NT2/D1 (cell line): ENCODE data around the gene CWC27.

Experiments used
- DNase-seq: peaks from one replicate; pipeline ENCODE4 v3.0.0-alpha.2; 2011; ENCODE audit warnings: low read depth, low spot score
- H3K27me3 ChIP-seq: 2 replicates; pipeline ENCODE4 v1.6.0; 2011; ENCODE audit warnings: mild to moderate bottlenecking; ENCODE audit not compliant: insufficient read length, insufficient read depth
- H3K36me3 ChIP-seq: 2 replicates; pipeline ENCODE4 v1.6.1; 2011; ENCODE audit warnings: mild to moderate bottlenecking, low read length, mixed read lengths; ENCODE audit not compliant: insufficient read depth, insufficient read length
- H3K4me1 ChIP-seq: 2 replicates; pipeline ENCODE4 v1.5.1; 2011; ENCODE audit not compliant: insufficient read depth, insufficient read length
- H3K4me3 ChIP-seq: 2 replicates; pipeline ENCODE4 v1.5.1; 2011; ENCODE audit warnings: low read depth; ENCODE audit not compliant: insufficient read length
- H3K9ac ChIP-seq: 2 replicates; pipeline ENCODE4 v1.6.0; 2011; ENCODE audit warnings: low read depth; ENCODE audit not compliant: insufficient read length
- H3K9me3 ChIP-seq: 2 replicates; pipeline ENCODE4 v1.5.1; 2011; ENCODE audit warnings: mild to moderate bottlenecking, low read length; ENCODE audit not compliant: insufficient read depth
- SUZ12 ChIP-seq: IDR thresholded peaks from 2 replicates; pipeline ENCODE4 v1.6.1; 2011; ENCODE audit not compliant: insufficient read length, insufficient read depth; ENCODE audit errors: extremely low read depth
- YY1 ChIP-seq: IDR thresholded peaks from 2 replicates; pipeline ENCODE4 v1.6.1; 2011; ENCODE audit not compliant: insufficient read length, insufficient read depth
- ZNF274 ChIP-seq: IDR thresholded peaks from 2 replicates; pipeline ENCODE4 v1.6.1; 2011; ENCODE audit warnings: mild to moderate bottlenecking, low read depth, low read length

The CWC27 gene

DNA sequence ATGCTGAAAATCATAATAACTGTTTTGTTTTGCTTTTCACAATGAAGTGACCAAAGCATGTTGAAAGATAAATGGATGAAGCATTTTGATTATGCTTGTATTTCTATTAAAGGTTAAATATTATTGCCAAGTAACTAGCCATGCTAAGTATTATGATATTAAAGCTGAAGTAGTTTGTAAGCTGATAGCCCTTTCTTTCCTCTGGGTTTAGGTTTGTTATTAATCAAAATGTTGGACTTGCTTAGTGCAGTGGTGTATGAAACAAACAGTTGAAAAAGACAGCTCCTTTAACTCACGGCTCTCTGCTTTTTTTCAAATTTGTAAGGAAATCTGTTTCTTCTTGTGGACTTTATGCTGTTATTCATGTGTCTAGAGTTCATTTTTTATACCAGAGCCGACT, 246.0 kb downstream of the CWC27 start:
- no peak for DNase-seq
- H3K4me1 ChIP-seq, result no peaks in the 10 kb centered on the region
- TF ChIP-seq SUZ12 (no peak), YY1 (no peak), ZNF274 (no peak)
- no peak overlapping the region for H3K4me3 ChIP-seq
- H3K9me3 ChIP-seq, result no peaks in the 10 kb centered on the region
- no peaks in the 10 kb centered on the region for H3K36me3 ChIP-seq
- no peaks in the 10 kb centered on the region for H3K27me3 ChIP-seq
- no peak overlapping the region for H3K9ac ChIP-seq

DNA sequence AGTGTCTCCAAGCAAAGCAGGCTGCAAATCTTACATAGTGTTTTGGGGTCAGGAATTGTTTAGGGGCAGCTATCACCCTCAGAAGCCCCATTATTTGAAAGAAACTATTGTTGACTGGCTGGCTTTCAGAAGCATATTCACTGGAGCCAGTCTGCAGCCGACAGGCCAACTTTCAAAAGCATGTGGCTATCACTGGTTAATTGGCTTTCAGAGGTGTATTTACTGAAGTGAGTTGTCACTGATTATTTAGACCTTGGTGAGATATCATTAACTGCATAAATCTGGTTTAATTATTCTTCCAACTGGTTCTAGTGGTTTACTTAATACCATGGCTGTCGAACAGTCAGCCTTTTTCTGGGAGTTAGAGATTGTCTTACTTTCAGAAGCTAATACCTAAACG, 247.0 kb downstream of the CWC27 start:
- Histone ChIP-seq H3K9me3 (no peaks in the 10 kb centered on the region), H3K4me3 (no peak overlapping the region), H3K27me3 (no peaks in the 10 kb centered on the region), H3K9ac (no peak overlapping the region), H3K36me3 (no peaks in the 10 kb centered on the region), H3K4me1 (no peaks in the 10 kb centered on the region)
- no peak for TF ChIP-seq SUZ12
- no peak for TF ChIP-seq ZNF274
- no peak for TF ChIP-seq YY1
- no peak for DNase-seq

DNA sequence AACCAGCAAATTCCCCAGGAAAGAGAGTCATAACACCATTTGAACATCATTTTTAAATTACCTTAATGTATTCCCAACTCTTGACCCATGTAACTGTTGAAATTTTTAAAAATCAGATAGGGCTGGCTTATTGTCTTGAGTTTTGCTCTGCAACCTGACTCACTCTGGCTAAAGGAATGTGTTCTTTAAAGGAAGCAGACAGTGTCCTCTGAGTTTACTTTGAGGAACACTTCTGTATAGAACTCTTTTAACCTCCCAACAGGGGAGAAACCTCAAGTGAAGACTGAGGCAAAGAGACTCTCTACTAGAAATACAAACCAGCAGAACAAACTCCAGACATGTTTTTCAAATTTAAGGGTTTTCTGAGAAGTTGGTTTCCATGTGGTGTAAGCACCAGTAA, 248.9 kb downstream of the CWC27 start:
- no peak overlapping the region for H3K4me3 ChIP-seq
- no peak for DNase-seq
- H3K27me3 ChIP-seq, result no peaks in the 10 kb centered on the region
- TF ChIP-seq SUZ12 (no peak), ZNF274 (no peak), YY1 (no peak)
- no peak overlapping the region for H3K9ac ChIP-seq
- H3K9me3 ChIP-seq, result no peaks in the 10 kb centered on the region
- no peaks in the 10 kb centered on the region for H3K4me1 ChIP-seq
- H3K36me3 ChIP-seq, result no peaks in the 10 kb centered on the region

DNA sequence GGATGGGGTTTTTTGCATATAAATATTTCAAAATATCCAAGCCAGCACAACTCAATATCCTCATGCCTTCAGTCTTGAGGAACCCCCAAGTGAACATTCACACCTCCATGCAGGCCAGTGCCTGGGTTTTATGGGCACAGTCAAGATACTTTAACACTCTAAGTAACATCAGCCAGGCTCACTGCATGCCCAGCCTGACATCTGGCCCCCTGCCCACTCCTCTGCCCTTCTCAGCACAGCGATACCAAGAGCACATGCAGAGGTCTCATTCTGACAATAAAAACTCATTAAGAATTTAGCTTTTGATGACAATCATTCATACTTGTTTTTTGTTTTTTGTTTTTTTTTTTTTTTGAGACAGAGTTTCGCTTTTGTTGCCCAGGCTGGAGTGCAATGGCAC, 250.0 kb downstream of the CWC27 start:
- Histone ChIP-seq H3K4me3 (no peak overlapping the region), H3K4me1 (no peaks in the 10 kb centered on the region), H3K27me3 (no peaks in the 10 kb centered on the region), H3K36me3 (no peaks in the 10 kb centered on the region), H3K9ac (no peak overlapping the region), H3K9me3 (no peaks in the 10 kb centered on the region)
- DNase-seq, result no peak
- no peak for TF ChIP-seq SUZ12
- no peak for TF ChIP-seq ZNF274
- no peak for TF ChIP-seq YY1

DNA sequence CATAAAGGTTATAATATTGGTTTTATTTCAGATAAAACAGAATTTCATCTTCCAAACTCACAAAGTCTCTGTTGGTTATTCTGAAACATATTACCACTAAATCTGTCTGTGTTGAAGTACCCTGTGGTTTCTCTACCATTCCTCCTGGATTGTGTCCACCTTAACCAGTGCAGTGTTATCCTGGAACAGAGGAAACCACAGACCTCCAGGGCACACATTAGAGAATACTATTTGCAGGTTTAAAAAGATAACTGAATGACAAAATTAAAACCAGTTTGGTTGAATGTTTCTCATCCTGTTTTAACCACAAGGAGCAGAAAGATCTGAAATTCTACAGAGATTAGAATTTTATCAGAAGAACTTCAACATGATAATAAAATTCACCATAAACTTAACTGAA, 251.8 kb downstream of the CWC27 start:
- H3K4me1 ChIP-seq, result no peaks in the 10 kb centered on the region
- H3K36me3 ChIP-seq, result no peaks in the 10 kb centered on the region
- no peak overlapping the region for H3K9ac ChIP-seq
- no peaks in the 10 kb centered on the region for H3K27me3 ChIP-seq
- TF ChIP-seq YY1, result no peak
- TF ChIP-seq SUZ12, result no peak
- no peak for TF ChIP-seq ZNF274
- H3K4me3 ChIP-seq, result no peak overlapping the region
- no peak for DNase-seq
- H3K9me3 ChIP-seq, result no peaks in the 10 kb centered on the region

DNA sequence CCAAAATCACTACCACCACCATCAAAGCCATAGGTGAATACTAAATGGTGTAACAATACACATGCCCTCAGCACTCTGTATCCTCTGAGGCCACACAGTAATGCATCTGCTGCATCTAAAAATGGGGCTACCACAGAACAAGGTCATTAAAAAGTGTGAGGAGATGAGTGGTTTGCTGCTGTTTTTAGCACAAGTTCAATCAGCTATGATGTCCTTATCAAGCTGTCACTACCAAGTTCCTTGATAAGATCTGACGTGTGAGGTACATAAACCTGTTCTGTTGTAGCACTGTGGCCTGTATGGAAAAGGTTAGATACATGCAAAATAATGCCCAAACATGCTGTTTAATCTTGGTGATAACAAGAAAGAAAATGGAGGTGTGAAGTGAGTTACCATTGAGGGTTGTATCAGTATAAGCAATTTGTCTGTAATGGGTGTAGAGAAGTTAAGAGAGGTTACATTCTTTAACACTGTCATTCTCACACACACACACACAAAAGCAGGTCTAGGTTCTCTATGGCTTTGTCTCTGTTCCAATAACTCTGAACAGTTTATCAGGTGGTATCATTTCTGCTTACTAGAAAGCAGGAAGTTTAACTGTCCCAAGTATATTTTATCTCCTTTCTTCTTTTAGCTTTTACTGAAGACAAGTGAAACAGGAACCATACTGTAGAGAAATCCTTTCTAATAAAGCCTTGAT, 252.9 kb downstream of the CWC27 start:
- Histone ChIP-seq H3K4me1 (no peaks in the 10 kb centered on the region), H3K36me3 (no peaks in the 10 kb centered on the region), H3K9me3 (no peaks in the 10 kb centered on the region), H3K9ac (no peak overlapping the region), H3K4me3 (no peak overlapping the region), H3K27me3 (no peaks in the 10 kb centered on the region)
- DNase-seq, result no peak
- TF ChIP-seq SUZ12, result no peak
- TF ChIP-seq ZNF274, result no peak
- no peak for TF ChIP-seq YY1

DNA sequence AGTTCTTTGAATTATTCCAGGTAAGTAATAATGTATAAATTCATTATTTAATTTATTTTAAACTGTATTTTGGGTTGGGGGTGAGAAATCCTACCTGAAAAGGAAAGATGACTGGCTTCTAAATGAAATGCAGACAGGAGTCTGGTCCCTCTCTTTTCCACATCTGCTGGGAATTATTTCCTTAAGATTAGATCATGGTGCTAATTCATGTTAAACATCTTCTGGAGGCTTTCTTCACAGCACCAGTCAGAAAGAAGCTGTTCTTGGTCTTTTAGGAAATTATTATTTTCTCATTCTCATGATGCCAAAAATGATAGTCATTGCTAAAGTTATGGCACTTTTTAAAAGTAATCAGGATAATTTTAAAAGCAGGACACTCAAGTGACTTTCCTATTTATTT, 254.2 kb downstream of the CWC27 start:
- Histone ChIP-seq H3K4me3 (no peak overlapping the region), H3K27me3 (no peaks in the 10 kb centered on the region), H3K9ac (no peak overlapping the region), H3K9me3 (no peaks in the 10 kb centered on the region), H3K4me1 (no peaks in the 10 kb centered on the region), H3K36me3 (no peaks in the 10 kb centered on the region)
- TF ChIP-seq ZNF274 (no peak), SUZ12 (no peak), YY1 (no peak)
- no peak for DNase-seq

DNA sequence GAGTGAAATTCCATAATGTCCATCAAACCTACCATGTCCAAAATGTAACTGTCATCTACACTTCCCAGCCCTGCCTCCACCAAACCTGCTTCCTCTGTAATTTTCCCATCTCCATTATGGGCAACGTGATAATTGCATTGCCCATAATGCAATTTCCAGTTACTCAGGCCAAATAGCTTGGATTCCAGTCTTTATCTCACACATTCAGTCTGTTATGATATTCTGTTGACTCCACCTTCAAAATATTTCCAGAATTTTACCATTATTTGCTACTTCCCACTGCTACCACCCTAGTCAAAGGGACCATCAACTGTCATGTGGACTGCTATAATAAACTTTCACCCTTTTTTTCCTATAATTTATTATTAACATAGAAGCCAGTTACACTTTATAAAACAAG, 256.0 kb downstream of the CWC27 start:
- Histone ChIP-seq H3K27me3 (no peaks in the 10 kb centered on the region), H3K36me3 (no peaks in the 10 kb centered on the region), H3K9me3 (no peaks in the 10 kb centered on the region), H3K9ac (no peak overlapping the region), H3K4me1 (no peaks in the 10 kb centered on the region), H3K4me3 (no peak overlapping the region)
- TF ChIP-seq YY1, result no peak
- TF ChIP-seq ZNF274, result no peak
- no peak for TF ChIP-seq SUZ12
- no peak for DNase-seq
